ENCODE data around the gene VAMP1.
A peak's percentile ranks its signal among the peaks of the same experiment; 100 is the strongest.

VAMP1 gene

DNA sequence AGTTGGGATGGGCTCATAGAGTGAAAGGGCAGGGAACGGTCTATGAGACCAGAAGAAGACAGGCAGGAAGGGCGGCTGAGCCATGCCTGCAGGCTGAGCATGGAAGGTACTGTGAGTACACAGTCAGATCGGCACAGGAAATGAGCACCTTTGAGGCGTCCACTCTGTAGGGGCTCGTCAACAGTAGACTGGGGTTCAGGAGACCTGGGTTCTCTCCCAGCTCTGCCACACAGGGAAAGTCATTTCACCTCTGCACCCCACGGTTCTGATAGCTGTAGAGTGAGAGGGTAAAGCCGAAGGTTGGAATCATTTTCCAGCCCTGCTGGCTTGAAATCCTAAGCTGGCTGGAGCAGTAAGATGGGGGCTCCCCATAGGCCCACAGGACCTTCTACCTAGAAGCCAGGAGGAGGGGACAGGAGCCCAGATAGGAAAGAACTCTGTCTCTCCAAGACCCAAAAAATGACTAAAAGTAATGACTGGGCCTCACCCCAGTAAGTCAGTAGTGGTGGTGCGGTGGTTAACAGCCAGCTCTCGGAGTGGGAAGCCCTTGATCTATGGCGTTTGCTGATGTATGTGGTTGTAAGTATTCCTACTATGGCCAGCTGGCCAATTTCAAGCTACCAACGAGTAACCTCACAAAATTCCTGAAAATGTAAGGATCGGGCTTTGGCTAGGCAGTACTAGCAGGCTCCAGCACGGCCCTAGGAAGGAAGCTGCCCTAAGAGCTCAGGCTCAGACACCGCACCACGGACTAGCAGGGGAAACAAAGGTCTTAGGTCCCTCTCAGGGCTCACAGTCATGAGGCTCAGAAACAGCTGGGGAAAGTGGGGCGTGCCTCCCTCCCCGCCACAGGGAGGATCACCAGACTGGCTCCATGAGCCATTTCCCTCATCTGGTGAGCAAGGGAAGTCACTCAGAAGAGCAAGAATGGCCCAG lies 36.0 kb downstream of the VAMP1 start:
- H3F3A ChIP-seq (ENCODE audit: control insufficient read depth, insufficient read depth): peaks cover 41% of the 10 kb centered on the region
- peaks cover 60% of the 10 kb centered on the region for H3K4me1 ChIP-seq (ENCODE audit: control insufficient read depth, low read length)
- H3K9me3 ChIP-seq (ENCODE audit: control insufficient read depth, insufficient read depth, low read length): no peaks in the 10 kb centered on the region
- no peaks in the 10 kb centered on the region for H3K79me2 ChIP-seq (ENCODE audit: control insufficient read depth, low read length)
- H3K4me2 ChIP-seq (ENCODE audit: low read length): peak overlapping the region; percentile 87
- peak overlapping the region; percentile 69 for H3K4me3 ChIP-seq (ENCODE audit: low read length)
- H3K27me3 ChIP-seq (ENCODE audit: control insufficient read depth, low read length): no peaks in the 10 kb centered on the region
- H3K27ac ChIP-seq (ENCODE audit: low read depth, low read length): peak overlapping the region; percentile 98
- H3K9me2 ChIP-seq (replicated peaks; ENCODE audit: control insufficient read depth, low read length): no peaks in the 10 kb centered on the region
- TF ChIP-seq EZH2phosphoT487 (IDR thresholded peaks at IDR 0.05; ENCODE audit: borderline replicate concordance, low read length) (no peak), CTCF (IDR thresholded peaks at IDR 0.05; ENCODE audit: low read depth, low read length, poor library complexity, severe bottlenecking) (no peak)
- no peaks in the 10 kb centered on the region for H3K36me3 ChIP-seq (ENCODE audit: control insufficient read depth, low read length)
- H4K20me1 ChIP-seq (ENCODE audit: control insufficient read depth, insufficient read depth, low read depth, low read length): no peaks in the 10 kb centered on the region

DNA sequence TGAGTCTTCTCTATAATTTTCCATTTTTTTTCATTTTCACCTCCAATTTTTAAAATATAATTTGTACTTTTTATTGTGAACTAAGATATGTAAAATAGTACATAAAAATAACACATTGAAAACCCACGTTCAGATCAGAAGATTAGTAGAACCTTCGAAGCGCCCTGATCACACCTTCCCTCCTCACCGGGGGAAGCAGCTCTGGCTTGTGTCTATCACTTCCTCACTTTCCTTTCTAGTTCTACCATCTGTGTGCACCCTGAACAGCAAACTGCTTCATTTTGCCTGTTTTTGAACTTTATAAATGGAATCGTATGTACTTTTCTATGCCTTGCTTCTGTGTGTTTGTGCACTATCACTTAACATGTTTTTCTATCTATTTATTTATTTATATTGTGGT lies 37.5 kb downstream of the VAMP1 start:
- Histone ChIP-seq H3K79me2 (ENCODE audit: control insufficient read depth, low read length) (no peaks in the 10 kb centered on the region), H4K20me1 (ENCODE audit: control insufficient read depth, insufficient read depth, low read depth, low read length) (no peaks in the 10 kb centered on the region), H3K9me2 (replicated peaks; ENCODE audit: control insufficient read depth, low read length) (no peaks in the 10 kb centered on the region), H3K4me1 (ENCODE audit: control insufficient read depth, low read length) (peaks cover 71% of the 10 kb centered on the region), H3K4me2 (ENCODE audit: low read length) (peak overlapping the region; percentile 87), H3K9me3 (ENCODE audit: control insufficient read depth, insufficient read depth, low read length) (no peaks in the 10 kb centered on the region), H3F3A (ENCODE audit: control insufficient read depth, insufficient read depth) (peaks cover 50% of the 10 kb centered on the region), H3K27ac (ENCODE audit: low read depth, low read length) (peak overlapping the region; percentile 98), H3K27me3 (ENCODE audit: control insufficient read depth, low read length) (no peaks in the 10 kb centered on the region), H3K4me3 (ENCODE audit: low read length) (peak overlapping the region; percentile 69; the same call in 1 of the 2 replicates), H3K36me3 (ENCODE audit: control insufficient read depth, low read length) (no peaks in the 10 kb centered on the region)
- no peak for TF ChIP-seq EZH2phosphoT487 (IDR thresholded peaks at IDR 0.05; ENCODE audit: borderline replicate concordance, low read length)
- TF ChIP-seq CTCF (IDR thresholded peaks at IDR 0.05; ENCODE audit: low read depth, low read length, poor library complexity, severe bottlenecking): no peak

DNA sequence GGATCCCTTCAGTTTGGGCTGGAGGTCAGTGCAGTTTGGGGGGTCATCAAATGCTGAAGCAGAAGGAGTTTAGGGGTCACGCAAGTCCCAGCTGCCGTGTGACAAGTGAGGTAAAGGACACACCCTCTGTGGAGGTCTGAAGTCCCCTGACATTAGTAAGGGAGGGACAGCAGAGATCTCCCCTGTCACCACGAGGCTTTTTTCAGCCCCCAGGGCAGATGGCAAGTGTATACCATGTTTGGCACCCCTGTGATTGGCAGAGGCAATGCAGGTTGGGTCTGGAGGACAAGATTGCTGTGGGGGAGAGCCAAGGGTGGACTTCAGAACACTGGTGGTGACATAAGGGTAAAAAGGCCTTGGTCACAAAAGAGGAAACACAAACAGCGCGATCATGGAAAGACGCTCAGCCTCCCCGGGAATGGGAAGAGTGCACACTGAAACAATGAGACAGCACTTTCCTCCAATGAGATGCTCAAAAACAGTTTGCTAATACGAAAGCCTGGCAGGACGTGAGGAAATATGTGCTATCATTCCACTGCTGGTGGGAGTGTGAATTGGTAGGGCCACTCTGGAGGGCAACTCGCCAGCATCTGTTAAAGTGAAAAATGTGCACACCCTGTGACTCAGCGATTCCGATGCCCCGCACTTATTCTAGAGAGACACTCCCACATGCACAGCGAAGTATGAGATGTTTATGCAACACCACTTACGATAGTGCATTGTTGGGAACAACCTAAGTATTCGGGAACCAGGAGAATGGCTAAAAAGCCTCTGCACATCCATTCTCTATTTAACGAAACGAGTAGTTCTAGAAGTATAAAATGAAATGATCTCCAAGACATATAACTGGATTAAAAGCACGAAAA lies 40.1 kb downstream of the VAMP1 start:
- TF ChIP-seq EZH2phosphoT487 (IDR thresholded peaks at IDR 0.05; ENCODE audit: borderline replicate concordance, low read length) (no peak), CTCF (IDR thresholded peaks at IDR 0.05; ENCODE audit: low read depth, low read length, poor library complexity, severe bottlenecking) (peak; percentile 13)
- Histone ChIP-seq H3F3A (ENCODE audit: control insufficient read depth, insufficient read depth) (peaks cover 76% of the 10 kb centered on the region), H3K27me3 (ENCODE audit: control insufficient read depth, low read length) (no peaks in the 10 kb centered on the region), H3K79me2 (ENCODE audit: control insufficient read depth, low read length) (no peaks in the 10 kb centered on the region), H3K4me1 (ENCODE audit: control insufficient read depth, low read length) (peaks cover 97% of the 10 kb centered on the region), H3K9me3 (ENCODE audit: control insufficient read depth, insufficient read depth, low read length) (no peaks in the 10 kb centered on the region), H4K20me1 (ENCODE audit: control insufficient read depth, insufficient read depth, low read depth, low read length) (no peaks in the 10 kb centered on the region), H3K9me2 (replicated peaks; ENCODE audit: control insufficient read depth, low read length) (no peaks in the 10 kb centered on the region), H3K36me3 (ENCODE audit: control insufficient read depth, low read length) (no peaks in the 10 kb centered on the region), H3K4me3 (ENCODE audit: low read length) (peak overlapping the region; percentile 22), H3K4me2 (ENCODE audit: low read length) (peak overlapping the region; percentile 43), H3K27ac (ENCODE audit: low read depth, low read length) (peak overlapping the region; percentile 98)
